ENCODE data around the gene APC. TPM values are rescaled to one million over a fixed set of nuclear protein-coding genes. Genes with fewer than 3 reads are reported as not detected.

The APC gene
- total and polyA plus RNA-seq, 2 of the 8 experiments (the other 6 are each of a cell fraction or from before 2014, with no cell fraction given), result 6.8 to 41.9 TPM

GRCh38 chr5:112866739-112867138 lies 129.1 kb downstream of the APC start (continued):
- TF ChIP-seq POLR2AphosphoS5 (IDR thresholded peaks at IDR 0.05; ENCODE audit: low read depth, low read length), result no peak
- no peak for TF ChIP-seq EGR1 (IDR thresholded peaks at IDR 0.05; ENCODE audit: borderline replicate concordance, low read depth, low read length)
- no peak for TF ChIP-seq RAD21 (IDR thresholded peaks at IDR 0.05 in 1 of 2, conservative IDR thresholded peaks at IDR 0.05 in 1 of 2; ENCODE audit: low read depth in 2 of 2, low read length in 2 of 2)
